ENCODE results near the gene LENG8.
A peak's percentile ranks its signal among the peaks of the same experiment; 100 is the strongest.
"Not testable (repeated sequence)": the region's sequence is repeated elsewhere in the genome, so short reads cannot be mapped to it uniquely, and the experiment has no call there.

Gene LENG8

DNA sequence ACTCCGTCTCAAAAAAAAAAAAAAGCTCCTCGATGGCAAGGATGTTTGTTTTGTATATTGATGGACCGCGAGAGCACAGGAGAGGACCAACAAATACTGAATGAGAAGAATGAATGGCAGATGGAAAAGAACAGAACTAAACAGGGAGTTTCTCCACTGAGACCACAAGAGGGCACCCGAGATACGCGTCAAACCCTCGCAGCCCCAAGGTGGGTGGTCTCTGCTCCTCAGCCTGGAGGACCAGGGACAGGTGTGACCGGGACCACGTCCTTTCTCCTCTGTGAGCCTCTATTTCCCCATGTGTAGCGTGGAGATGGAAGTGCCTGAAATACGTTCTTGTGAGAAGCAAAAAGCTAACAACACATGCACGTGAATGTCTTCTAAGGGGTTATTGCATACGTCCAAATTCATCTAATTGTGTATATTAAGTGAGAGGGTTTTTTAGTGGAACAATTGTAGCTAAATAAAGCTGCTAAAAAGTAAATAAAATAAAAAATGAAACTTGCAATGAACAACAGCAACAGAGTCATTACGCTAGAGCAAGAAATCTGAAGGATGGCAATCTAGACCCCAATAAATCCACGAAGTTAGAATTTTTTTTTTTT, 32.4 kb downstream of the LENG8 start:
- no peak overlapping the region for H3K27ac ChIP-seq
- TF ChIP-seq ZFX (IDR thresholded peaks at IDR 0.05): no peak
- TF ChIP-seq, protein P1, sequence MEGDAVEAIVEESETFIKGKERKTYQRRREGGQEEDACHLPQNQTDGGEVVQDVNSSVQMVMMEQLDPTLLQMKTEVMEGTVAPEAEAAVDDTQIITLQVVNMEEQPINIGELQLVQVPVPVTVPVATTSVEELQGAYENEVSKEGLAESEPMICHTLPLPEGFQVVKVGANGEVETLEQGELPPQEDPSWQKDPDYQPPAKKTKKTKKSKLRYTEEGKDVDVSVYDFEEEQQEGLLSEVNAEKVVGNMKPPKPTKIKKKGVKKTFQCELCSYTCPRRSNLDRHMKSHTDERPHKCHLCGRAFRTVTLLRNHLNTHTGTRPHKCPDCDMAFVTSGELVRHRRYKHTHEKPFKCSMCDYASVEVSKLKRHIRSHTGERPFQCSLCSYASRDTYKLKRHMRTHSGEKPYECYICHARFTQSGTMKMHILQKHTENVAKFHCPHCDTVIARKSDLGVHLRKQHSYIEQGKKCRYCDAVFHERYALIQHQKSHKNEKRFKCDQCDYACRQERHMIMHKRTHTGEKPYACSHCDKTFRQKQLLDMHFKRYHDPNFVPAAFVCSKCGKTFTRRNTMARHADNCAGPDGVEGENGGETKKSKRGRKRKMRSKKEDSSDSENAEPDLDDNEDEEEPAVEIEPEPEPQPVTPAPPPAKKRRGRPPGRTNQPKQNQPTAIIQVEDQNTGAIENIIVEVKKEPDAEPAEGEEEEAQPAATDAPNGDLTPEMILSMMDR (conservative IDR thresholded peaks at IDR 0.05): peak; percentile 89

DNA sequence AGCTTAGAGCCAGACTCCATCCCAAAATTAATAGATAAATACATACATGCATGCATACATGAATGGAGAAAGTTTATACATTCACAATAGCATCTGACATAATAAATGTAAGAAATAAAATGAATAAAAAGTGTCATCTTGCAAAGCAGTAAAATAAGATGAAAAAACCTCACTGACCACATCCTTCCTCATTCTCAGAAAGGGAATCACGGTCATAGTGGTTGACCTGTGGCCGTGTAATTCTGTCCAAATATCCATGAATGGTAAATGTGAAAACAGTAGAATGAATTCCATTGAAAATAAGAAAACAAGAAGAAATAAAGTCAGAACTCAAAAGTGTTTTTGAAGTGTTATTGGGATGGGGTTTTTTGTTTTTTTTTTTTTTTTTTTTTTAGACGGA, 33.9 kb downstream of the LENG8 start:
- TF ChIP-seq, protein P1 (conservative IDR thresholded peaks at IDR 0.05): no peak
- no peak for TF ChIP-seq ZFX (IDR thresholded peaks at IDR 0.05)
- H3K27ac ChIP-seq: no peak overlapping the region

DNA sequence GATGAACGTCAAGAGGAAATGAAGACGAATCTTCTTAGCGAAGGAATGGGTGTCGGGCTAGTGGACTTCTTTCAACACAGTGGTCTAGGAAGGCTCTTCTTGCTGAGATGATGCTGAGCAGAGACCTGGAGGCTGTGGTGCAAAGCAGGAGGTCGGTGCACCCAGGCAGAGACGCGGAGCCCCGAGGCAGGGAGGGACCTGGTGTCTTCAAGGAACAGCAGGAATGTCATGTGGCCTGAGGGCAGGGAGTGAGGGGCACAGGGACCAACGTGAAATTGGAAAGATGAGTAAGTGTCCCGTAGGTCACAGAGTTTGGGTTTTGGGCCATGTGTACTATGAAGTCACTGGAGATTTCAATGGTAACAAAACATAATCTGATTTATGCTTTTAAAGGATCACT, 35.5 kb downstream of the LENG8 start:
- TF ChIP-seq, protein P1 (conservative IDR thresholded peaks at IDR 0.05): no peak
- no peak for TF ChIP-seq ZFX (IDR thresholded peaks at IDR 0.05)
- H3K27ac ChIP-seq: no peak overlapping the region

DNA sequence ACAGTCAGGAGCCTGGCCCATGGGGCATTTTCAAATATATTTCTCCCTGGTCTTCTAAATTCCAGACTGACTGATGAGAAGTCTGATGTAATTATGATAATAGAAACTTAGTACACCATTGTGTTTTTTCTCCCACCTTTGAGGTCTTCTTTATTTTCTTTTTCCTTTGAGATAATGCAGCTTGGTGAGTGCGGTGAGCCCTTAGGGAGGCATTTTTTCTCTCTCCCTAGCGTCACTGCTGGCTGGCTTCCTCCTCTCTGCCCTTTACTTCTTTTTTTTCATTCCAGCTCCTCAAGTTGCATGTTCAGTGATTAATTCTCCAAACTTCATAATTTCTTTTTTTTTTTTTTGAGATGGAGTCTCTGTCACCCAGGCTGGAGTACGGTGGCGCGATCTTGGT, 36.9 kb downstream of the LENG8 start:
- TF ChIP-seq ZFX (IDR thresholded peaks at IDR 0.05): no peak
- TF ChIP-seq, protein P1 (conservative IDR thresholded peaks at IDR 0.05): no peak

DNA sequence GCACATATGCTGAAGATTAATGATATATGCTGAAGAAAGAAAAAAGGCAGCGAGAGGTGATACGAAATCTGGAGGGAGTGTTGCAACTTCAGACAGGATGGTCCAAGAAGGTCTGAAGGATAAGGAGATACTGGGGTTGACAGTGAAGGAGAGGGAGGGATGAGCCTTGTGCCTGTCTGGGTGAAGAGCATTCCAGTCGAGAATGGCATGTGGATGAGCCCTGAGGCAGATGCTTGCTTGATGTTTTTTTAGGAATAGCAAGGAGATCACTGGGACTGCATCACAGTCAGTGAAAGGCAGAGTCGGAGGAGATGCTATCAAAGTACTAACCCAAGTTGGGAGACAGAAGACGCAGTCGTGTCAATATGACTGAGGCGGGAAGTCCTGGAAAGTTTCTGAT, 40.3 kb downstream of the LENG8 start:
- TF ChIP-seq, protein P1 (conservative IDR thresholded peaks at IDR 0.05): no peak
- no peak for TF ChIP-seq ZFX (IDR thresholded peaks at IDR 0.05)
- no peak overlapping the region for H3K27ac ChIP-seq

More for the DNA sequence above, 36.9 kb downstream of the LENG8 start:
- H3K27ac ChIP-seq: no peak overlapping the region

DNA sequence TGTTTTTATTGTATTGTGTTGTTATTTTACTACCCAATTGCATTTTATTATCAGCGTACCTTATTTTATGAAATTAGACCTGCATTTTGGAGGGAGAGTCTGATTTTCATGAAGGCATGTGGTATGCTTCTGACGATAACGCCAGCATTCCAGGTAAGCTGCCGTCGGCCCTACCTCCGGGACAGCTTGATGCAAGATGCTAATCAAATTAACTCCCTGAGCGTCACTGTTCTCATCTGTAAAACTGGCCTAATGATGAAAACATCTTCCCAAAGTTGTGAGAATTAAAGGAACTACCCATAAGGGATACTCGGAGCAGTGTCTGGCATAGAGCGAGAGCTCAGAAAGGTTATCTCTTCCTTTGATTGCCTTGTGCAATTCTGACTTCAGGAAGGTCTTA, 40.8 kb downstream of the LENG8 start:
- H3K27ac ChIP-seq: no peak overlapping the region
- TF ChIP-seq, protein P1 (conservative IDR thresholded peaks at IDR 0.05): no peak
- TF ChIP-seq ZFX (IDR thresholded peaks at IDR 0.05): no peak

DNA sequence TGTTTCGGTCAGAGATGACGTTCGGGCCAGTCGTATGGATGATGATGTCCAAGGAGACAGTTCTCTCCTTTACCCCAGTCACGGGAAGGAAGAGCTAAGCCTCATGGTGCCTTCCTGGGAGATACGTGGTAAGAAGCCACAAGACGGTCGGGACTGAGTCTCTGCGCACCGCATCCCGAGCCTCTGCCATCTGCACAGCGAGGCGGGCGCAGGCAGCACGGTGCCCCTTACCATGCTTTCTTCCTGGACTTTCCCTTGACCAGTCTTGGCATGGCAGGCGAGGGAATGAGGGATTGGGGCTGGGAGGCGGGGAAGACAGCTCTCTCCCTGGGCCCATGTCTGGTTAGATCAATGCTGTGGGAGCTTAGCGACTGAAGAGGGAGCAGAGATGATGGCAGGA, 43.6 kb downstream of the LENG8 start:
- TF ChIP-seq ZFX (IDR thresholded peaks at IDR 0.05): no peak
- TF ChIP-seq, protein P1 (conservative IDR thresholded peaks at IDR 0.05): no peak
- H3K27ac ChIP-seq: no peak overlapping the region

DNA sequence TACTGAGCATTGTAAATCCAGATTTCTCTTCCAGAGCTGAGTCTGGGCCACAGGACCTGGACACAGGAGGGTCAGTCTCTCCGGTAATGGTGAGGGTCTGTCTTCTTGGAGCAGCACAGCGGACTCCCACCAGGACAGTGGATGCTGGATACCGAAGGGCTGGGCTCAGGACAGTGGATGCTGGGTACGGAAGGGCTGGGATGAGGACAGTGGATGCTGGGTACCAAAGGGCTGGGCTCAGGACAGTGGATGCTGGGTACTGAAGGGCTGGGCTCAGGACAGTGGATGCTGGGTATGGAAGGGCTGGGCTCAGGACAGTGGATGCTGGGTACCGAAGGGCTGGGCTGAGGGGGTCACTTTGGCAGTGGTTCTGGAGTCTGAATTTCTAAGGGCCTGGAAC, 44.1 kb downstream of the LENG8 start:
- not testable (repeated sequence) for H3K27ac ChIP-seq

All from C4-2B (cell line).